ENCODE measurements around the gene CDRT15.
"Not testable (repeated sequence)": the region's sequence is repeated elsewhere in the genome, so short reads cannot be mapped to it uniquely, and the experiment has no call there.

Gene CDRT15

GRCh38 chr17:14196377-14196997 lies 40.2 kb downstream of the CDRT15 start (continued):
- no peak for TF ChIP-seq ZNF555 (tag by site-specific recombination; conservative IDR thresholded peaks at IDR 0.05)

GRCh38 chr17:14192636-14193344 lies 43.9 kb downstream of the CDRT15 start:
- CTCF ChIA-PET; H3K36me3 ChIP-seq (ENCODE audit: control insufficient read depth in 2 of 2, insufficient read depth in 1 of 2, low read length in 2 of 2); H3K4me3 ChIP-seq (ENCODE audit: low read depth, low read length); H3K9me3 ChIP-seq (ENCODE audit: control insufficient read depth, insufficient read depth, low read depth, low read length); H3K27ac ChIP-seq (ENCODE audit: extremely low read depth, low read depth, low read length); H3K4me1 ChIP-seq (ENCODE audit: control insufficient read depth, insufficient read depth, low read length); POLR2A ChIA-PET: not testable (repeated sequence)

GRCh38 chr17:14192039-14192438 lies 44.6 kb downstream of the CDRT15 start:
- CTCF ChIA-PET = interaction anchor here (0.6 kb wide), 1 partner anchor 754 kb away, joined by 3 read pairs; no protein-coding TSS in a partner anchor
- POLR2A ChIA-PET; H3K4me1 ChIP-seq (ENCODE audit: control insufficient read depth, insufficient read depth, low read length); H3K36me3 ChIP-seq (ENCODE audit: control insufficient read depth in 2 of 2, insufficient read depth in 1 of 2, low read length in 2 of 2); H3K9me3 ChIP-seq (ENCODE audit: control insufficient read depth, insufficient read depth, low read depth, low read length); H3K27ac ChIP-seq (ENCODE audit: extremely low read depth, low read depth, low read length); H3K4me3 ChIP-seq (ENCODE audit: low read depth, low read length): not testable (repeated sequence)

- H3K27ac ChIP-seq (ENCODE audit: extremely low read depth, low read depth, low read length); CTCF ChIA-PET; H3K9me3 ChIP-seq (ENCODE audit: control insufficient read depth, insufficient read depth, low read depth, low read length); H3K36me3 ChIP-seq (ENCODE audit: control insufficient read depth in 2 of 2, insufficient read depth in 1 of 2, low read length in 2 of 2); H3K4me3 ChIP-seq (ENCODE audit: low read depth, low read length); H3K4me1 ChIP-seq (ENCODE audit: control insufficient read depth, insufficient read depth, low read length); POLR2A ChIA-PET: not testable (repeated sequence)
These were observed 45.2 kb downstream of the CDRT15 start for GRCh38 chr17:14191469-14191868.

- H3K4me1 ChIP-seq (ENCODE audit: control insufficient read depth, insufficient read depth, low read length); CTCF ChIA-PET; H3K36me3 ChIP-seq (ENCODE audit: control insufficient read depth in 2 of 2, insufficient read depth in 1 of 2, low read length in 2 of 2); POLR2A ChIA-PET; H3K9me3 ChIP-seq (ENCODE audit: control insufficient read depth, insufficient read depth, low read depth, low read length); H3K4me3 ChIP-seq (ENCODE audit: low read depth, low read length); H3K27ac ChIP-seq (ENCODE audit: extremely low read depth, low read depth, low read length): not testable (repeated sequence)
These were observed 45.9 kb downstream of the CDRT15 start for GRCh38 chr17:14190774-14191173.

GRCh38 chr17:14186443-14186842 lies 50.2 kb downstream of the CDRT15 start:
- H3K4me1 ChIP-seq (ENCODE audit: control insufficient read depth, insufficient read depth, low read length); CTCF ChIA-PET; H3K36me3 ChIP-seq (ENCODE audit: control insufficient read depth in 2 of 2, insufficient read depth in 1 of 2, low read length in 2 of 2); POLR2A ChIA-PET; H3K9me3 ChIP-seq (ENCODE audit: control insufficient read depth, insufficient read depth, low read depth, low read length); H3K4me3 ChIP-seq (ENCODE audit: low read depth, low read length); H3K27ac ChIP-seq (ENCODE audit: extremely low read depth, low read depth, low read length): not testable (repeated sequence)
